HepG2 (cell line): Measurements from ENCODE around the gene ACBD6.

Experiments
- CBFB ChIP-seq: sonication (generic); formaldehyde crosslinking; IDR thresholded peaks from 2 replicates; pipeline ENCODE4 v1.4.0; 2020; ENCODE audit warnings: missing genetic modification reagents
- CEBPB ChIP-seq: IDR thresholded peaks from 2 replicates; pipeline ENCODE4 v1.6.1; 2011; ENCODE audit warnings: low read depth, low read length, improper control_type of control experiment, borderline replicate concordance
- CHD2 ChIP-seq: IDR thresholded peaks from 2 replicates; pipeline ENCODE4 v1.6.1; 2011; ENCODE audit warnings: low read depth, low read length, improper control_type of control experiment
- CREM ChIP-seq, 2 experiments: sonication (generic) in 1 of 2; formaldehyde crosslinking in 1 of 2; IDR thresholded peaks; 2 replicates each; pipeline versions ENCODE4 v1.4.0 to v1.6.1; 2016 to 2020; ENCODE audit warnings: antibody characterized with exemption in 1 of 2, mild to moderate bottlenecking in 1 of 2, missing genetic modification reagents in 1 of 2
- EED ChIP-seq: sonication (generic); formaldehyde crosslinking; IDR thresholded peaks from 2 replicates; pipeline ENCODE4 v1.5.0; 2020; ENCODE audit warnings: mild to moderate bottlenecking, missing genetic modification reagents
- MAX ChIP-seq: IDR thresholded peaks from 2 replicates; pipeline ENCODE4 v1.6.1; 2012; ENCODE audit warnings: inconsistent platforms
- NFYB ChIP-seq: sonication (generic); formaldehyde crosslinking; IDR thresholded peaks from 2 replicates; pipeline ENCODE4 v1.4.0; 2020; ENCODE audit warnings: missing genetic modification reagents
- POLR2A ChIP-seq, 2 experiments: IDR thresholded peaks; 2 replicates each; pipeline ENCODE4 v1.6.1; 2011; ENCODE audit warnings: low read depth in 2 of 2, low read length in 2 of 2, mild to moderate bottlenecking in 1 of 2, moderate library complexity in 1 of 2; ENCODE audit not compliant: insufficient read depth in 1 of 2
- RFX5 ChIP-seq: IDR thresholded peaks from 2 replicates; pipeline ENCODE4 v1.6.1; 2011; ENCODE audit warnings: low read depth, low read length, improper control_type of control experiment
- SETDB1 ChIP-seq: sonication (generic); formaldehyde crosslinking; IDR thresholded peaks from 2 replicates; pipeline ENCODE4 v1.5.1; 2020; ENCODE audit warnings: missing genetic modification reagents, mild to moderate bottlenecking, borderline replicate concordance
- U2AF1 ChIP-seq: fragments of 200-400 bp; formaldehyde crosslinking; optimal IDR thresholded peaks from 2 replicates; pipeline ENCODE3; 2017; ENCODE audit warnings: mild to moderate bottlenecking, low read depth, low read length
- ZC3H13 ChIP-seq: sonication (generic); formaldehyde crosslinking; IDR thresholded peaks from 2 replicates; pipeline ENCODE4 v1.8.1; 2023; ENCODE audit warnings: mild to moderate bottlenecking, missing genetic modification reagents, moderate library complexity
- ZNF232 ChIP-seq: sonication (generic); formaldehyde crosslinking; IDR thresholded peaks from 2 replicates; pipeline ENCODE4 v1.4.0; 2020; ENCODE audit warnings: missing genetic modification reagents, borderline replicate concordance
- ZNF496 ChIP-seq: sonication (generic); formaldehyde crosslinking; IDR thresholded peaks from 2 replicates; pipeline ENCODE4 v1.8.1; 2023; ENCODE audit warnings: mild to moderate bottlenecking, moderate library complexity, missing genetic modification reagents; ENCODE audit not compliant: insufficient replicate concordance

DNA sequence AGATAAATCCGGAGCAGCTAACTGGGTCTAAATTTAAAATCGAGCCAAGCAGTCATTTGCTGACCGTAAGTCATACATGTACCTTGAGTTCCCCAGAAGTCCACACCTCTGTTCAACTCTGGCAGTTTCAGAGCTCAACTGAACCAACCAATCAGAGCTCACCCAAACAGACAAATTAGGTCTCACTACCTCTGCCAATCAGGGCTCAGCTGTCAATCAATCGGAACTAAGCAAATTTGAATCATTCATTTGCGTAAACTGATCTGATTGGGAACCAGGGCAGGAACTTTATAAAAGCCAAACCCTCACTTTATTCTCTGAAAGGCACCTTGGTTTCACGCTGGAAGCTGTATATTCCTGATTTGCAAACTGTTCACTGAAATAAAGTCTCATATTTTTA, 11.2 kb upstream of the ACBD6 start:
- TF ChIP-seq ZC3H13 (CRISPR knock-in tag): no peak
- no peak for TF ChIP-seq MAX
- no peak for TF ChIP-seq SETDB1 (CRISPR knock-in tag)
- no peak for TF ChIP-seq EED (CRISPR knock-in tag)
- TF ChIP-seq POLR2A (IDR thresholded peaks at IDR 0.05; ENCODE audit: insufficient read depth in 1 of 2, low read depth in 2 of 2, low read length in 2 of 2): no peak
- TF ChIP-seq CBFB: no peak
- no peak for TF ChIP-seq CEBPB
- no peak for TF ChIP-seq RFX5
- no peak for TF ChIP-seq NFYB (CRISPR knock-in tag)
- TF ChIP-seq ZNF232: no peak
- TF ChIP-seq CREM (IDR thresholded peaks at IDR 0.05): no peak
- TF ChIP-seq CREM (CRISPR knock-in tag; IDR thresholded peaks at IDR 0.05): no peak
- no peak for TF ChIP-seq ZNF496
- TF ChIP-seq U2AF1: no peak
- TF ChIP-seq CHD2: no peak
